Neural cell (in vitro differentiated cells): ENCODE measurements around the gene FAM98B. TPM values are rescaled to one million over a fixed set of nuclear protein-coding genes. Genes with fewer than 3 reads are reported as not detected.
A peak's percentile ranks its signal among the peaks of the same experiment; 100 is the strongest.

ENCODE experiments used
- H2AFZ ChIP-seq: fragments of 200-600, 300-800 bp; sonication (generic), shearing (Covaris generic); 2 replicates; pipeline ENCODE4 v1.6.0; 2014; ENCODE audit warnings: low read depth, mild to moderate bottlenecking, antibody characterized with exemption, low read length, moderate library complexity
- H3F3A ChIP-seq: fragments of 200-600 bp; shearing (Covaris generic); 2 replicates; pipeline ENCODE4 v1.6.1; 2016; ENCODE audit warnings: mild to moderate bottlenecking, moderate library complexity, mixed read lengths, antibody characterized with exemption, low read length; ENCODE audit not compliant: insufficient read depth, poor library complexity, severe bottlenecking
- H3K27ac ChIP-seq: fragments of 200-600, 300-800 bp; sonication (generic), shearing (Covaris generic); 2 replicates; pipeline ENCODE4 v1.5.1; 2014; ENCODE audit warnings: mild to moderate bottlenecking, low read length, moderate library complexity
- H3K27me3 ChIP-seq: fragments of 300-800, 200-600 bp; sonication (generic), shearing (Covaris generic); 2 replicates; pipeline ENCODE4 v1.6.0; 2014; ENCODE audit warnings: mild to moderate bottlenecking, low read depth, low read length, moderate library complexity; ENCODE audit not compliant: insufficient read depth
- H3K36me3 ChIP-seq: fragments of 300-800, 200-600 bp; sonication (generic), shearing (Covaris generic); 2 replicates; pipeline ENCODE4 v1.5.1; 2014; ENCODE audit warnings: mild to moderate bottlenecking, antibody characterized with exemption, low read length, moderate library complexity; ENCODE audit not compliant: insufficient read depth
- H3K4me2 ChIP-seq: fragments of 300-800, 200-600 bp; sonication (generic), shearing (Covaris generic); 2 replicates; pipeline ENCODE4 v1.6.0; 2014; ENCODE audit warnings: mild to moderate bottlenecking, low read length
- H3K4me3 ChIP-seq: fragments of 300-800, 200-600 bp; sonication (generic), shearing (Covaris generic); 2 replicates; pipeline ENCODE4 v1.5.1; 2014; ENCODE audit warnings: mild to moderate bottlenecking, low read length, moderate library complexity
- H3K79me2 ChIP-seq: fragments of 200-600 bp; shearing (Covaris generic); replicated peaks from 2 replicates; pipeline ENCODE4 v1.6.0; 2014; ENCODE audit warnings: mild to moderate bottlenecking, low read length, moderate library complexity; ENCODE audit not compliant: insufficient read depth
- H3K9ac ChIP-seq: fragments of 300-800, 200-600 bp; sonication (generic), shearing (Covaris generic); 2 replicates; pipeline ENCODE4 v1.6.1; 2016; ENCODE audit warnings: mild to moderate bottlenecking, low read length, mixed read lengths
- H3K9me2 ChIP-seq: fragments of 200-600 bp; shearing (Covaris generic); 2 replicates; pipeline ENCODE4 v1.6.1; 2016; ENCODE audit warnings: mild to moderate bottlenecking, low read length, mixed read lengths; ENCODE audit not compliant: insufficient read depth
- H3K9me3 ChIP-seq: fragments of 200-600, 300-800 bp; sonication (generic), shearing (Covaris generic); 2 replicates; pipeline ENCODE4 v1.6.1; 2016; ENCODE audit warnings: mild to moderate bottlenecking, mixed run types, low read length, moderate library complexity, mixed read lengths
- H4K20me1 ChIP-seq: fragments of 200-600 bp; shearing (Covaris generic); 2 replicates; pipeline ENCODE4 v1.6.1; 2016; ENCODE audit warnings: mild to moderate bottlenecking, mixed run types; ENCODE audit not compliant: insufficient read depth
- CTCF ChIP-seq: fragments of 450-650 bp; IDR thresholded peaks from 2 replicates; pipeline ENCODE4 v1.5.1; 2014; ENCODE audit warnings: antibody characterized with exemption, mild to moderate bottlenecking, moderate library complexity; ENCODE audit not compliant: poor library complexity, severe bottlenecking
- EP300 ChIP-seq: fragments of 450-650 bp; conservative IDR thresholded peaks from 2 replicates; pipeline ENCODE4 v1.6.1; 2014; ENCODE audit warnings: antibody characterized with exemption, mild to moderate bottlenecking, moderate library complexity; ENCODE audit not compliant: poor library complexity, severe bottlenecking
- EZH2 ChIP-seq: fragments of 200-600, 300-800 bp; shearing (Covaris generic), sonication (generic); IDR thresholded peaks from 2 replicates; pipeline ENCODE4 v1.6.1; 2014; ENCODE audit warnings: antibody characterized with exemption, low read length, borderline replicate concordance, mild to moderate bottlenecking; ENCODE audit not compliant: insufficient read depth, poor library complexity, severe bottlenecking
- MXI1 ChIP-seq: fragments of 450-650 bp; conservative IDR thresholded peaks from 2 replicates; pipeline ENCODE4 v1.6.1; 2014; ENCODE audit warnings: antibody characterized with exemption, mild to moderate bottlenecking; ENCODE audit not compliant: poor library complexity, severe bottlenecking
- POLR2AphosphoS5 ChIP-seq: IDR thresholded peaks from 2 replicates; pipeline ENCODE4 v1.6.1; 2012
- RAD21 ChIP-seq: fragments of 450-650 bp; conservative IDR thresholded peaks from 2 replicates; pipeline ENCODE4 v1.6.1; 2014; ENCODE audit warnings: antibody characterized with exemption, mild to moderate bottlenecking, moderate library complexity
- REST ChIP-seq: IDR thresholded peaks from 2 replicates; pipeline ENCODE4 v1.6.1; 2012; ENCODE audit warnings: borderline replicate concordance
- SMC3 ChIP-seq: fragments of 450-650 bp; conservative IDR thresholded peaks from 2 replicates; pipeline ENCODE4 v1.6.1; 2014; ENCODE audit warnings: antibody characterized with exemption, mild to moderate bottlenecking, moderate library complexity; ENCODE audit not compliant: poor library complexity
- TAF1 ChIP-seq: IDR thresholded peaks from 2 replicates; pipeline ENCODE4 v1.6.1; 2012; ENCODE audit warnings: low read depth
- polyA plus RNA-seq: library from polyadenylated mRNA; depleted of rRNA; stranded (reverse); fragments of >200 nt; gene quantifications from 2 replicates; pipeline ENCODE4 v1.2.3, GENCODE V29; 2014

FAM98B gene
- polyA plus RNA-seq, 1 donor from 2014 or later: 12.7 TPM

- H3K36me3 ChIP-seq: no peaks in the 10 kb centered on the region
- peaks cover 5% of the 10 kb centered on the region for H3F3A ChIP-seq
- no peaks in the 10 kb centered on the region for H4K20me1 ChIP-seq
- peak overlapping the region; percentile 45 for H3K4me2 ChIP-seq
- H3K9me2 ChIP-seq: no peaks in the 10 kb centered on the region
- TF ChIP-seq POLR2AphosphoS5 (no peak), EZH2 (no peak), REST (no peak), EP300 (no peak), RAD21 (no peak), MXI1 (no peak), TAF1 (no peak), CTCF (no peak), SMC3 (no peak)
- H3K27me3 ChIP-seq: no peaks in the 10 kb centered on the region
- no peak overlapping the region for H2AFZ ChIP-seq
- H3K9me3 ChIP-seq: no peaks in the 10 kb centered on the region
- H3K4me3 ChIP-seq: peak overlapping the region; percentile 16
- no peaks in the 10 kb centered on the region for H3K79me2 ChIP-seq
- no peak overlapping the region for H3K9ac ChIP-seq
- peak overlapping the region; percentile 83 for H3K27ac ChIP-seq
Measured at GRCh38 chr15:38509152-38509551, 55.2 kb downstream of the FAM98B start.

GRCh38 chr15:38512901-38513300 is 59.0 kb downstream of the FAM98B start:
- no peaks in the 10 kb centered on the region for H3K9me3 ChIP-seq
- no peaks in the 10 kb centered on the region for H4K20me1 ChIP-seq
- H3K36me3 ChIP-seq: no peaks in the 10 kb centered on the region
- H3K9ac ChIP-seq: no peak overlapping the region
- no peak overlapping the region for H3K4me3 ChIP-seq
- no peaks in the 10 kb centered on the region for H3K27me3 ChIP-seq
- TF ChIP-seq CTCF (no peak), TAF1 (no peak), EP300 (no peak)
- no peaks in the 10 kb centered on the region for H3K9me2 ChIP-seq
- no peak overlapping the region for H2AFZ ChIP-seq
- no peaks in the 10 kb centered on the region for H3K79me2 ChIP-seq
- H3K27ac ChIP-seq: no peak overlapping the region
- H3F3A ChIP-seq: peaks cover 1% of the 10 kb centered on the region
- no peak overlapping the region for H3K4me2 ChIP-seq
